NCI-H2196 (cell line): ENCODE data around the gene SF1.

Experiments
- DNase-seq: peaks from one replicate; lab custom pipeline; 2025; ENCODE audit not compliant: unreplicated experiment; lab: John Stamatoyannopoulos, UW

SF1 gene

DNA sequence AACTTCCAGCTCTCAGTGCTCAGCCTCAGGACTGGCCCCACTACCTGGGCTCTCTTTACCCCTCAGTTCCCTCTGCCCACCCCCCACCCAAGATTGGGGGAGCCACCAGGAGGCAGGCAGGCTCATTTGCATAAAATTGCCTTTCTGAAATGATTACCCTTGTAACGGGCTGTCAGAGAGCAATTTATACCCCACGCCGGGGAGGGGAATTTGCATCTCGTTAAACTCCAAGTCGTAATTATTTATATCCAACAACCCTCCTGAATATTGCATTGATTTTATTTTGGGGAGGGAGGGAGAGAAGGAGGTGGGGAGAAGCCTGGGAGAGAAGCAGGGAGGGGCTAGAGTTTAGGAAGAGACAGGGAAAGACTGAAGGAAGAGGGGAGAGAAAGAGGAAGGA is 63.7 kb downstream of the SF1 start:
- no peak for DNase-seq
